CD14-positive monocyte (primary cell): ENCODE measurements around the gene HIBCH. TPM values are rescaled to one million over a fixed set of nuclear protein-coding genes. Genes with fewer than 3 reads are reported as not detected.
"Not testable (repeated sequence)": the region's sequence is repeated elsewhere in the genome, so short reads cannot be mapped to it uniquely, and the experiment has no call there.

Experiments used
- DNase-seq, 3 donors: peaks; one replicate each; pipeline ENCODE4 v3.0.0-alpha.2; 2011 to 2022
- H2AFZ ChIP-seq: 2 replicates; pipeline ENCODE4 v1.6.0; 2012; ENCODE audit warnings: mild to moderate bottlenecking, low read depth, low read length, inconsistent platforms; ENCODE audit not compliant: insufficient read depth, poor library complexity, severe bottlenecking
- H3K27ac ChIP-seq, 2 donors: 1 replicate in 1 of 2; 2 replicates in 1 of 2; pipeline ENCODE4 v1.5.1; 2012 to 2013; ENCODE audit warnings: low read length in 2 of 2, control low read depth in 1 of 2, inconsistent platforms in 1 of 2, low read depth in 1 of 2, mild to moderate bottlenecking in 1 of 2
- H3K27me3 ChIP-seq, 2 donors: one replicate each; pipeline versions ENCODE4 v1.6.0 to v1.6.1; 2011 to 2013; ENCODE audit warnings: low read length in 2 of 2; ENCODE audit not compliant: control insufficient read depth in 2 of 2, insufficient read depth in 2 of 2
- H3K36me3 ChIP-seq, 2 donors: replicated peaks in 1 of 2; 1 replicate in 1 of 2; 2 replicates in 1 of 2; pipeline versions ENCODE4 v1.5.1 to v1.6.1; 2012 to 2013; ENCODE audit warnings: low read length in 2 of 2, control low read depth in 1 of 2, inconsistent platforms in 1 of 2, mild to moderate bottlenecking in 1 of 2; ENCODE audit not compliant: insufficient read depth in 2 of 2, control insufficient read depth in 1 of 2
- H3K4me1 ChIP-seq, 2 donors: 1 replicate in 1 of 2; 2 replicates in 1 of 2; pipeline versions ENCODE4 v1.5.1 to v1.6.1; 2012 to 2013; ENCODE audit warnings: low read length in 2 of 2, control low read depth in 1 of 2, inconsistent platforms in 1 of 2, mild to moderate bottlenecking in 1 of 2, moderate library complexity in 1 of 2; ENCODE audit not compliant: insufficient read depth in 2 of 2, control insufficient read depth in 1 of 2
- H3K4me2 ChIP-seq: replicated peaks from 2 replicates; pipeline ENCODE3; 2012; ENCODE audit warnings: low read length, moderate library complexity, mild to moderate bottlenecking; ENCODE audit not compliant: poor library complexity, severe bottlenecking; ENCODE audit errors: extremely low read depth
- H3K4me3 ChIP-seq, 3 experiments: fragments of 200-600 bp in 1 of 3; sonication (generic) in 1 of 3; replicated peaks in 1 of 3; 1 replicate in 2 of 3; 2 replicates in 1 of 3; pipeline ENCODE4 v1.5.1; 2011 to 2013; ENCODE audit warnings: low read length in 3 of 3, mild to moderate bottlenecking in 3 of 3, control low read depth in 2 of 3, low read depth in 2 of 3, inconsistent platforms in 1 of 3, moderate library complexity in 1 of 3
- H3K79me2 ChIP-seq: 2 replicates; pipeline ENCODE4 v1.6.0; 2012; ENCODE audit warnings: mild to moderate bottlenecking, control low read depth, inconsistent platforms, low read length, moderate library complexity; ENCODE audit not compliant: insufficient read depth
- H3K9ac ChIP-seq: 2 replicates; pipeline ENCODE4 v1.6.0; 2017; ENCODE audit warnings: low read length, mild to moderate bottlenecking; ENCODE audit not compliant: insufficient read depth, poor library complexity, severe bottlenecking
- H3K9me3 ChIP-seq, 2 donors: replicated peaks in 1 of 2; 1 replicate in 1 of 2; 2 replicates in 1 of 2; pipeline versions ENCODE4 v1.5.1 to v1.6.1; 2012 to 2013; ENCODE audit warnings: low read length in 2 of 2, control low read depth in 1 of 2; ENCODE audit not compliant: control insufficient read depth in 1 of 2, insufficient read depth in 1 of 2
- H4K20me1 ChIP-seq: 2 replicates; pipeline ENCODE4 v1.6.0; 2012; ENCODE audit warnings: mild to moderate bottlenecking, low read length, control low read depth, moderate library complexity; ENCODE audit not compliant: insufficient read depth
- H3K27ac Mint-ChIP-seq, 7 donors: one replicate each; pipeline ENCODE4 v1.8.0; 2020; ENCODE audit warnings: mild to moderate bottlenecking in 7 of 7, mixed read lengths in 7 of 7, moderate library complexity in 6 of 7, inconsistent platforms in 2 of 7
- H3K27me3 Mint-ChIP-seq, 3 donors: one replicate each; pipeline ENCODE4 v1.8.0; 2021 to 2022; ENCODE audit warnings: low read depth in 3 of 3, mild to moderate bottlenecking in 3 of 3, mixed read lengths in 3 of 3, moderate library complexity in 3 of 3, inconsistent platforms in 1 of 3
- H3K36me3 Mint-ChIP-seq, 2 donors: one replicate each; pipeline ENCODE4 v1.8.0; 2020; ENCODE audit warnings: mixed read lengths in 2 of 2, inconsistent platforms in 1 of 2, mild to moderate bottlenecking in 1 of 2
- H3K4me1 Mint-ChIP-seq: one replicate; pipeline ENCODE4 v1.8.0; 2020; ENCODE audit warnings: mild to moderate bottlenecking, mixed read lengths
- H3K4me3 Mint-ChIP-seq, 2 donors: one replicate each; pipeline ENCODE4 v1.8.0; 2020; ENCODE audit warnings: mild to moderate bottlenecking in 2 of 2, mixed read lengths in 2 of 2, moderate library complexity in 1 of 2
- H3K9me3 Mint-ChIP-seq, 7 donors: one replicate each; pipeline ENCODE4 v1.8.0; 2020 to 2022; ENCODE audit warnings: mixed read lengths in 7 of 7, mild to moderate bottlenecking in 6 of 7, moderate library complexity in 6 of 7, inconsistent platforms in 2 of 7
- WGBS: methylation state at CpG from one replicate; pipeline ENCODE4 v1.1.5; 2013; ENCODE audit warnings: missing lambda C conversion rate; ENCODE audit not compliant: insufficient coverage; 5-methylcytosine and 5-hydroxymethylcytosine counted together
- intact Hi-C, 2 donors: fragments of 100-400 bp; cut with micrococcal nuclease; formaldehyde crosslinking; loops; one replicate each; pipeline versions ENCODE4 v1.15.0 to v1.15.1; 2023
- polyA plus RNA-seq, 3 donors: library from polyadenylated mRNA; depleted of rRNA in 1 of 3; unstranded in 2 of 3; stranded (reverse) in 1 of 3; fragments of 300-500 nt in 2 of 3; fragments of >200 nt in 1 of 3; fragmentation: Illumina TruSeq in 2 of 3; gene quantifications; 1 replicate in 2 of 3; 2 replicates in 1 of 3; pipeline ENCODE4 v1.2.3, GENCODE V29; 2012 to 2021
- TF ChIP-seq, protein P1 (sequence below): fragments of 200-600 bp; IDR thresholded peaks from one replicate; pipeline ENCODE4 v1.8.0; 2022; ENCODE audit warnings: antibody characterized with exemption, mild to moderate bottlenecking

The HIBCH gene
- polyA plus RNA-seq, 3 donors, result 3.3 to 8.2 (median 7.3) TPM

DNA sequence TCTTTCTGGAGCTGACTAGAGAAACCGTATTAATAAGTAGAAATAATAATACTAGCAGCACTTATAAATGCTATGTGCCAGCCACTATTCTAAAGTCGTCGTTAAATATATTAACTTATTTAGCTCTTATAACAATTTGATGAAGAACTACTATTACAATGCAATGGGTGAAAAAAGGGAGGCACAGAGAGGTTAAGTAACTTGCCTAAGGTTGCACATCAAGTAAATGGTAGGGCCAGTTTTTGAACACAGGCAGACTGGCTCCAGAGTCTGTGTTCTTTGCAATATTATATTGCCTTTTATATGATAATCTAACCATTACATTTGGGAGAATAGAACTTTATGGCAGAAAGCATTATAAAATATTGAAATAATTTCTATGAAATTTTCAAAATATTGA lies 41.3 kb upstream of the HIBCH start:
- Mint-ChIP-seq H3K9me3 (no peaks in the 10 kb centered on the region), H3K4me3 (no peak overlapping the region), H3K27me3 (peaks cover 0 to 2% (median 0%) of the 10 kb centered on the region in 3 donors), H3K4me1 (peaks cover 18% of the 10 kb centered on the region), H3K36me3 (peaks cover 31 to 34% of the 10 kb centered on the region in 2 donors), H3K27ac (no peak overlapping the region)
- Histone ChIP-seq H3K9me3 (no peaks in the 10 kb centered on the region), H3K27ac (no peak overlapping the region), H3K4me1 (peaks cover 3 to 6% of the 10 kb centered on the region in 2 donors), H3K4me3 (no peak overlapping the region), H2AFZ (no peak overlapping the region), H3K9ac (no peak overlapping the region), H3K36me3 (peaks cover 28 to 59% of the 10 kb centered on the region in 2 donors), H3K27me3 (no peaks in the 10 kb centered on the region), H3K4me2 (no peak overlapping the region), H4K20me1 (no peaks in the 10 kb centered on the region), H3K79me2 (no peaks in the 10 kb centered on the region)
- WGBS, result no CpG with 5 or more reads among the region's 3 CpGs
- intact Hi-C loops, result no loop called here
- TF ChIP-seq, protein P1, sequence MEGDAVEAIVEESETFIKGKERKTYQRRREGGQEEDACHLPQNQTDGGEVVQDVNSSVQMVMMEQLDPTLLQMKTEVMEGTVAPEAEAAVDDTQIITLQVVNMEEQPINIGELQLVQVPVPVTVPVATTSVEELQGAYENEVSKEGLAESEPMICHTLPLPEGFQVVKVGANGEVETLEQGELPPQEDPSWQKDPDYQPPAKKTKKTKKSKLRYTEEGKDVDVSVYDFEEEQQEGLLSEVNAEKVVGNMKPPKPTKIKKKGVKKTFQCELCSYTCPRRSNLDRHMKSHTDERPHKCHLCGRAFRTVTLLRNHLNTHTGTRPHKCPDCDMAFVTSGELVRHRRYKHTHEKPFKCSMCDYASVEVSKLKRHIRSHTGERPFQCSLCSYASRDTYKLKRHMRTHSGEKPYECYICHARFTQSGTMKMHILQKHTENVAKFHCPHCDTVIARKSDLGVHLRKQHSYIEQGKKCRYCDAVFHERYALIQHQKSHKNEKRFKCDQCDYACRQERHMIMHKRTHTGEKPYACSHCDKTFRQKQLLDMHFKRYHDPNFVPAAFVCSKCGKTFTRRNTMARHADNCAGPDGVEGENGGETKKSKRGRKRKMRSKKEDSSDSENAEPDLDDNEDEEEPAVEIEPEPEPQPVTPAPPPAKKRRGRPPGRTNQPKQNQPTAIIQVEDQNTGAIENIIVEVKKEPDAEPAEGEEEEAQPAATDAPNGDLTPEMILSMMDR, result no peak
- DNase-seq, result no peak

DNA sequence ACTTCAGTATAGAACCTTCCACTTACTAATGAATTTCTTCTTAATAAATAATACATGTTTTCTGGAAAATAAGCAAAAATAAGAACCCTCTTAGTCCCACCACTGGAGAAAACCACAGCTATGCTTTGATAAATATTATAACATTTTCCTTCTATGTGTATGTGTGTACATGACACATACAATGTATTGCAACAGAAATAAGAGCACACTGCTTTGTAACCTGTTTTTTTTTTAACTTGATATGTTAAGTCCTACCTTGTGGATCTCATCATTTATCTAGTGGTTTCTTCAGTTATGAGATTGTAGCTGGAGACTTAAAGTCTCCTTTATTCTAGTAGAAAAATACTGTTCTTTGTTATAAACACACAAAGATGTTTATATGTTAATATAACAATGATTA lies 40.9 kb upstream of the HIBCH start:
- Mint-ChIP-seq H3K4me1 (peaks cover 19% of the 10 kb centered on the region), H3K36me3 (peaks cover 31 to 34% of the 10 kb centered on the region in 2 donors), H3K9me3 (no peaks in the 10 kb centered on the region), H3K4me3 (no peak overlapping the region), H3K27ac (no peak overlapping the region), H3K27me3 (peaks cover 0 to 2% (median 0%) of the 10 kb centered on the region in 3 donors)
- Histone ChIP-seq H3K4me2 (no peak overlapping the region), H3K4me1 (peaks cover 3 to 8% of the 10 kb centered on the region in 2 donors), H4K20me1 (no peaks in the 10 kb centered on the region), H3K27me3 (no peaks in the 10 kb centered on the region), H3K79me2 (no peaks in the 10 kb centered on the region), H2AFZ (no peak overlapping the region), H3K9ac (no peak overlapping the region), H3K9me3 (no peaks in the 10 kb centered on the region), H3K4me3 (no peak overlapping the region), H3K27ac (no peak overlapping the region), H3K36me3 (peaks cover 28 to 57% of the 10 kb centered on the region in 2 donors)
- intact Hi-C loops, result no loop called here
- no peak for DNase-seq
- TF ChIP-seq, protein P1, result no peak

DNA sequence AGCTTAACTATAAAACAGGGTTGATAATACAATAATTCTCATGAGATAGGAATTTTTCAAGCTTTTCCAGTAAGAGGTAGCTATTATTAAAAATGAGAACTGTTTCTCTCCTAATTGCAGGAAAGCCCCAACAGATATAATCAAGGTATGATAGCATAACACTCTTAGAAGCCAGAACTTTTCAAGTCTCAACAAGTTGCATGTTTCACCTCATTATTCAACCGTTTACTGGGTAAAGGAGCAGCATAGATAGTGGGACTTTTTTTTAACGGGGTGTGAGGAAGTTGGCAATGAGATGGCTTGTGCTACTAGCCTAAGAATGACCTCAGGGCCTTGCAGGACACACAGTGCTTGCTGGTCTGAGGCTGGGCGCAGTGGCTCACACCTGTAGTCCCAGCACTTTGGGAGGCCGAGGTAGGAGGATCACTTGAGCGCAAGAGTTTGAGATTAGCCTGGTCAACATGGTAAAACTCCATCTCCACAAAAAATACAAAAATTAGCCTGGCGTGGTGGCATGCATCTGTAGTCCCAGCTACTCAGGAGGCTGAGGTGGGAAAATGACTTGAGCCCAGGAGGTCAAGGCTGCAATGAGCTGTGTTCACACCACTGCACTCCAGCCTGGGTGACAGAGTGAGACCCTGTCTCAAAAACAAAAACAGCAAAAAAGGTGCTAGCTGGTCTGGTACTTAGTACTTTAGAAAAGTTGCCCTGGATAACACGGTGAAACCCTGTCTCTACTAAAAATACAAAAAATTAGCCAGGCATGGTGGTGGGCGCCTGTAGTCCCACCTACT lies 39.2 kb upstream of the HIBCH start:
- H3K27me3 ChIP-seq, H3K4me3 Mint-ChIP-seq, H3K27me3 Mint-ChIP-seq, H3K27ac ChIP-seq, H2AFZ ChIP-seq, DNase-seq, H4K20me1 ChIP-seq, H3K79me2 ChIP-seq, H3K4me3 ChIP-seq, H3K9me3 Mint-ChIP-seq, H3K4me1 ChIP-seq, H3K9ac ChIP-seq, H3K4me2 ChIP-seq, intact Hi-C loops, H3K9me3 ChIP-seq: not testable (repeated sequence)
- WGBS, result 93% methylated on average over 3 of the region's 8 CpGs
- H3K36me3 ChIP-seq, result peaks cover 24 to 41% of the 10 kb centered on the region in 2 donors
- Mint-ChIP-seq H3K4me1 (peaks cover 19% of the 10 kb centered on the region), H3K36me3 (peaks cover 25 to 32% of the 10 kb centered on the region in 2 donors), H3K27ac (peak overlapping the region in 1 of 7 donors; percentile 25)
